ENCODE measurements around the gene FYN. TPM values are rescaled to one million over a fixed set of nuclear protein-coding genes. Genes with fewer than 3 reads are reported as not detected.

FYN gene
- total RNA-seq, 1 donor from 2014 or later = 130 TPM

DNA sequence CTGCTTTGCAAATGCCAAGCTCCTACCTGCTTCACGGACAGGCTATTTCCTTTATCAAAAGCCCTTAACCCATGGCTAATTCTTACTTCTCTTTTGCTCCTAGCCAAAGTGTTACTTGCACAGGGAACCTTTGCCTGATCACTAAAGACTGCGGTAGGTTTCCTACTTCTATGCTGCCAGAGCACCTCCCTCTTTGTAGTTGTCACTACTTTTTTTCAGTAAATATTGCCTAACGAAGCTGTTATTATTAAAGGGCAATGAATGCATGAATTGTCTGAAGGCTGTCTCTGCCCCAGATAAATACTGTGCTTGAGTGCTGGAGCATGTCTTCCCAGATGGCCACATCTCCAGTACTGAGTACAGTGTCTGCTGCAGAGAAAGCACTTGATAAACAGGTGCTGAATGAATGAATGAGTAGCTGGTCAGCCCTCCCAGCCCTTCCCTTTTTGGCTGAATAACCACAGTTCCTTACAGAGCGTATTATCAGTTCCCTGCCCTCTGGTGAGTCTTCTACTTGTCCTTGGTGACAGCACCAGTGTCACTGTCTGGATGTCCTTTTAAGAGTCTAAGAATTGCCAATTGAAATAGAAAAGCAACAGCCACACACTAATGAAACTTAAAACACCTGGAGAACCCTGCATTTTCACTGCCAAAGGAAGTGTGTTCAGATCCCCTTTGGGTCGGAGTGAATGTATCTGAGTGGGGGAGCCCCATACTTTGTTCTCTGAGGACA is 194.0 kb downstream of the FYN start:
- peaks cover 31% of the 10 kb centered on the region for H3K4me1 ChIP-seq
- peaks cover 0 to 9% of the 10 kb centered on the region in 2 donors for H3K36me3 ChIP-seq
- H3K4me3 ChIP-seq = no peak overlapping the region
- TF ChIP-seq POLR2A (IDR thresholded peaks at IDR 0.05) (no peak), POLR2AphosphoS5 (IDR thresholded peaks at IDR 0.05; ENCODE audit: insufficient read depth in 1 of 2, low read depth in 1 of 2) (no peak)
- TF ChIP-seq, protein P1, sequence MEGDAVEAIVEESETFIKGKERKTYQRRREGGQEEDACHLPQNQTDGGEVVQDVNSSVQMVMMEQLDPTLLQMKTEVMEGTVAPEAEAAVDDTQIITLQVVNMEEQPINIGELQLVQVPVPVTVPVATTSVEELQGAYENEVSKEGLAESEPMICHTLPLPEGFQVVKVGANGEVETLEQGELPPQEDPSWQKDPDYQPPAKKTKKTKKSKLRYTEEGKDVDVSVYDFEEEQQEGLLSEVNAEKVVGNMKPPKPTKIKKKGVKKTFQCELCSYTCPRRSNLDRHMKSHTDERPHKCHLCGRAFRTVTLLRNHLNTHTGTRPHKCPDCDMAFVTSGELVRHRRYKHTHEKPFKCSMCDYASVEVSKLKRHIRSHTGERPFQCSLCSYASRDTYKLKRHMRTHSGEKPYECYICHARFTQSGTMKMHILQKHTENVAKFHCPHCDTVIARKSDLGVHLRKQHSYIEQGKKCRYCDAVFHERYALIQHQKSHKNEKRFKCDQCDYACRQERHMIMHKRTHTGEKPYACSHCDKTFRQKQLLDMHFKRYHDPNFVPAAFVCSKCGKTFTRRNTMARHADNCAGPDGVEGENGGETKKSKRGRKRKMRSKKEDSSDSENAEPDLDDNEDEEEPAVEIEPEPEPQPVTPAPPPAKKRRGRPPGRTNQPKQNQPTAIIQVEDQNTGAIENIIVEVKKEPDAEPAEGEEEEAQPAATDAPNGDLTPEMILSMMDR (IDR thresholded peaks at IDR 0.05) = no peak
- no peaks in the 10 kb centered on the region for H3K9me3 ChIP-seq
- H3K27ac ChIP-seq = no peak overlapping the region
- peak in 1 of 2 donors; percentile 64 for DNase-seq (ENCODE audit: extremely low spot score in 2 of 2)
- intact Hi-C loops (cut with DNase I) = no loop called here
- H3K27me3 ChIP-seq = no peaks in the 10 kb centered on the region

GRCh38 chr6:111677249-111677990 is 195.8 kb downstream of the FYN start:
- intact Hi-C loops (cut with DNase I) = no loop called here
- H3K27me3 ChIP-seq = no peaks in the 10 kb centered on the region
- H3K9me3 ChIP-seq = no peaks in the 10 kb centered on the region
- no peak overlapping the region for H3K4me3 ChIP-seq
- H3K27ac ChIP-seq = no peak overlapping the region
- DNase-seq (ENCODE audit: extremely low spot score in 2 of 2) = peak in 1 of 2 donors; percentile 29
- H3K36me3 ChIP-seq = peaks cover 0 to 21% of the 10 kb centered on the region in 2 donors
- TF ChIP-seq, protein P1 (IDR thresholded peaks at IDR 0.05) = no peak
- TF ChIP-seq POLR2AphosphoS5 (IDR thresholded peaks at IDR 0.05; ENCODE audit: insufficient read depth in 1 of 2, low read depth in 1 of 2) = no peak
- peaks cover 12% of the 10 kb centered on the region for H3K4me1 ChIP-seq

DNA sequence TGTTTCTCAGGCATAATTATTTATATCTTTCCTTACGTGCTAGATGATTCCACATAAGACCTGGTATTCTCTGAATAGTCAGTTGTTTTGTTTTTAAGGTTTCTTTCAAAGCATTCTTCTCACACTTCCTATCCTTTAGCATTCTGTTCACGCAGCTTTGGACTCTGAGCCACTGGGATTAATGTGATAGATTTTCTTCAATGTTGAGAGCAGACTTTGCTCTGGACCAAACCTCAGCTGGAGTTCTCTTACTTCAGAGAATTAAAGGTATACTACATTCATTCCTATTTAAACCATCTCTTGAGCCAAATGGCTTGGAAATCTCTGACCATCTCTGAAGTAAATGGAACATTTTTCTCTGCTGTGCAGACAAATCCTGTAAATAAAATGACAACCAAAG is 196.9 kb downstream of the FYN start:
- intact Hi-C loops (cut with DNase I) = no loop called here
- peaks cover 3% of the 10 kb centered on the region for H3K4me1 ChIP-seq
- no peaks in the 10 kb centered on the region for H3K9me3 ChIP-seq
- TF ChIP-seq, protein P1 (IDR thresholded peaks at IDR 0.05) = no peak
- TF ChIP-seq POLR2AphosphoS5 (IDR thresholded peaks at IDR 0.05; ENCODE audit: insufficient read depth in 1 of 2, low read depth in 1 of 2) (no peak), POLR2A (IDR thresholded peaks at IDR 0.05) (no peak)
- no peaks in the 10 kb centered on the region for H3K27me3 ChIP-seq
- no peak overlapping the region for H3K27ac ChIP-seq
- peak in 1 of 2 donors; percentile 5 for DNase-seq (ENCODE audit: extremely low spot score in 2 of 2)
- H3K4me3 ChIP-seq = no peak overlapping the region
- H3K36me3 ChIP-seq = peaks cover 0 to 21% of the 10 kb centered on the region in 2 donors

- Histone ChIP-seq H3K27me3 (no peaks in the 10 kb centered on the region), H3K36me3 (peaks cover 0 to 17% of the 10 kb centered on the region in 2 donors), H3K4me3 (no peak overlapping the region), H3K4me1 (no peaks in the 10 kb centered on the region), H3K27ac (no peak overlapping the region), H3K9me3 (no peaks in the 10 kb centered on the region)
- no peak for DNase-seq (ENCODE audit: extremely low spot score in 2 of 2)
- TF ChIP-seq POLR2A (IDR thresholded peaks at IDR 0.05) (no peak), POLR2AphosphoS5 (IDR thresholded peaks at IDR 0.05; ENCODE audit: insufficient read depth in 1 of 2, low read depth in 1 of 2) (no peak)
- TF ChIP-seq, protein P1 (IDR thresholded peaks at IDR 0.05) = no peak
- intact Hi-C loops (cut with DNase I) = no loop called here
These were observed 198.4 kb downstream of the FYN start for GRCh38 chr6:111674883-111675282.

DNA sequence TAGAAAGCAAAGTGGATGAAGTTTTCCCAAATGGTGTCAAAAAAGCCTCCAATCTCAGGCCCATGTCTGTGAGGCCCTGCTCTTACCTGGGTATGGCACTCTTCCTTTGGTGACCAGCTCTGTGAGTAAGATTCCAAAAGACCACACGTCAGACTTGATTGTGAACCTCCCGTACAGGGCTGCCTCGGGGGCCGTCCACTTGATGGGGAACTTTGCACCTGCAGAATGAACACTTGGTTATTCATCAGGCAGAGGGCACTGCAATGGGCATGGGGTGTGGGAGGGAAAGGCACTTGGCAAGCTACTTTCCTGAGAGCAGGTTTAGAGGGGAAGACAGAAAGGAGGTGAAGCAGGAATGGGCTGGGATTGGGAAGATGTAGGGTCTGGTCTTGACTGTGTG is 198.8 kb downstream of the FYN start:
- H3K36me3 ChIP-seq = peaks cover 0 to 15% of the 10 kb centered on the region in 2 donors

More for the DNA sequence above, 198.8 kb downstream of the FYN start:
- Histone ChIP-seq H3K27me3 (no peaks in the 10 kb centered on the region), H3K27ac (no peak overlapping the region), H3K9me3 (no peaks in the 10 kb centered on the region), H3K4me1 (no peaks in the 10 kb centered on the region), H3K4me3 (no peak overlapping the region)
- peak; percentile 75 to 85 for DNase-seq (ENCODE audit: extremely low spot score in 2 of 2)
- intact Hi-C loops (cut with DNase I) = no loop called here
- TF ChIP-seq POLR2A (IDR thresholded peaks at IDR 0.05) (no peak), POLR2AphosphoS5 (IDR thresholded peaks at IDR 0.05; ENCODE audit: insufficient read depth in 1 of 2, low read depth in 1 of 2) (no peak)
- TF ChIP-seq, protein P1 (IDR thresholded peaks at IDR 0.05) = no peak

Measured in vagina (tissue), 2 donors.